Activated naive CD8-positive, alpha-beta T cell treated with anti-CD3 and anti-CD28 coated beads, Interleukin-2, amount 10 ng/mL, durations not matched to agents 7 days and 5 days (primary cell): Measurements from ENCODE around the gene GGT7. TPM values are rescaled to one million over a fixed set of nuclear protein-coding genes. Genes with fewer than 3 reads are reported as not detected.
"Not testable (repeated sequence)": the region's sequence is repeated elsewhere in the genome, so short reads cannot be mapped to it uniquely, and the experiment has no call there.

Source experiments
- ATAC-seq: fragments of 150-1000 bp; cut with Tn5 transposase; one replicate; pipeline ENCODE4 v1.10.0; 2021; ENCODE audit warnings: low read depth, moderate library complexity
- POLR2A ChIA-PET: fragments of 350-600 bp; sonication (Branson Sonifier 250); formaldehyde crosslinking; loops from one replicate; lab custom pipeline; 2021; ENCODE audit warnings: antibody characterized with exemption; lab: Charles Lee
- DNase-seq: peaks from one replicate; pipeline ENCODE4 v3.0.0; 2021
- H3K27ac Mint-ChIP-seq: one replicate; pipeline ENCODE4 v1.8.0; 2022; ENCODE audit warnings: mild to moderate bottlenecking, mixed read lengths
- H3K27me3 Mint-ChIP-seq: one replicate; pipeline ENCODE4 v1.8.0; 2022; ENCODE audit warnings: mild to moderate bottlenecking, moderate library complexity, mixed read lengths
- H3K36me3 Mint-ChIP-seq: one replicate; pipeline ENCODE4 v1.8.0; 2021; ENCODE audit warnings: mild to moderate bottlenecking, mixed read lengths
- H3K4me1 Mint-ChIP-seq: one replicate; pipeline ENCODE4 v1.8.0; 2021; ENCODE audit warnings: mixed read lengths
- H3K4me3 Mint-ChIP-seq: one replicate; pipeline ENCODE4 v1.8.0; 2022; ENCODE audit warnings: mild to moderate bottlenecking, moderate library complexity, mixed read lengths
- H3K9me3 Mint-ChIP-seq: one replicate; pipeline ENCODE4 v1.8.0; 2021; ENCODE audit warnings: mixed read lengths
- total RNA-seq, 2 experiments: library from RNA; stranded (reverse); gene quantifications; one replicate each; pipeline ENCODE4 v1.2.3, GENCODE V29; 2021

Gene GGT7
- total RNA-seq, 2 experiments from 2014 or later, result 19.8 to 20.1 TPM

DNA sequence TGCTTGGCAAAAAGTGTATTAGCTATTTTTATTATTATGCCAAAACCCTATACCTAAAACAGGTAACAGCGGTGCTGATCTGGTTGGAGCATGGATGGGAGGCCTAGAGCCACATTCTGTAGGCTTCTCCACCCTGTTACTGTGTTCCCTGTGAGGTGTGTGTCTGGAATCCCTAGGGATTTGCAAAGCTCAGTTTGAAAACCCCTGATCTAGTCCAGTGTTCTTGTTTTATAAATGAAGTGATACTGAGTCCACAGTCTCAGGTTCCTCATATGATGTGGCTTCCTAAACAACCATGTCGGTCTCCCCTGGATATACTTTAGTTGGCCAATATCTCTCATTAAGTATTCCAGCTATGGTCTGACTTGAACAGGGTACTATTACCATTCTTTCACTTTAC is 20.0 kb upstream of the GGT7 start:
- no peaks in the 10 kb centered on the region for H3K27me3 Mint-ChIP-seq
- H3K9me3 Mint-ChIP-seq, result no peaks in the 10 kb centered on the region
- ATAC-seq (no peak), DNase-seq (no peak)
- no peak overlapping the region for H3K4me3 Mint-ChIP-seq
- POLR2A ChIA-PET, result interaction anchor here (1.0 kb wide), 1 partner anchor 14 kb away, joined by 4 read pairs; no protein-coding TSS in a partner anchor
- H3K36me3 Mint-ChIP-seq, result peaks cover 21% of the 10 kb centered on the region
- peaks cover 36% of the 10 kb centered on the region for H3K4me1 Mint-ChIP-seq
- peak overlapping the region; percentile 57 for H3K27ac Mint-ChIP-seq

GRCh38 chr20:34891166-34892062 is 18.8 kb upstream of the GGT7 start:
- Mint-ChIP-seq H3K27ac (peak overlapping the region; percentile 78), H3K9me3 (no peaks in the 10 kb centered on the region), H3K4me3 (peak overlapping the region; percentile 25), H3K36me3 (peaks cover 22% of the 10 kb centered on the region), H3K27me3 (no peaks in the 10 kb centered on the region), H3K4me1 (peaks cover 36% of the 10 kb centered on the region)
- DNase-seq (no peak), ATAC-seq (peak; percentile 91)
- POLR2A ChIA-PET, result interaction anchor here (0.6 to 1.1 kb wide), 2 partner anchors 13 to 15 kb away, joined by 3 to 4 read pairs; partner anchors contain the start of gene ACSS2

GRCh38 chr20:34888468-34888867 is 15.8 kb upstream of the GGT7 start:
- Mint-ChIP-seq H3K27me3 (no peaks in the 10 kb centered on the region), H3K27ac (no peak overlapping the region), H3K4me1 (peaks cover 34% of the 10 kb centered on the region), H3K9me3 (no peaks in the 10 kb centered on the region), H3K36me3 (peaks cover 29% of the 10 kb centered on the region), H3K4me3 (no peak overlapping the region)
- ATAC-seq (no peak), DNase-seq (no peak)
- POLR2A ChIA-PET, result interaction anchor here (0.5 to 0.8 kb wide), 4 partner anchors 13 to 256 kb away, joined by 3 to 4 read pairs (median 4); no protein-coding TSS in a partner anchor

GRCh38 chr20:34887023-34887422 is 14.4 kb upstream of the GGT7 start:
- H3K27ac Mint-ChIP-seq, result no peak overlapping the region
- no peaks in the 10 kb centered on the region for H3K27me3 Mint-ChIP-seq
- H3K9me3 Mint-ChIP-seq, result no peaks in the 10 kb centered on the region
- H3K4me1 Mint-ChIP-seq, result peaks cover 32% of the 10 kb centered on the region
- ATAC-seq (no peak), DNase-seq (no peak)
- no peak overlapping the region for H3K4me3 Mint-ChIP-seq
- POLR2A ChIA-PET, result no interaction called here
- peaks cover 42% of the 10 kb centered on the region for H3K36me3 Mint-ChIP-seq

DNA sequence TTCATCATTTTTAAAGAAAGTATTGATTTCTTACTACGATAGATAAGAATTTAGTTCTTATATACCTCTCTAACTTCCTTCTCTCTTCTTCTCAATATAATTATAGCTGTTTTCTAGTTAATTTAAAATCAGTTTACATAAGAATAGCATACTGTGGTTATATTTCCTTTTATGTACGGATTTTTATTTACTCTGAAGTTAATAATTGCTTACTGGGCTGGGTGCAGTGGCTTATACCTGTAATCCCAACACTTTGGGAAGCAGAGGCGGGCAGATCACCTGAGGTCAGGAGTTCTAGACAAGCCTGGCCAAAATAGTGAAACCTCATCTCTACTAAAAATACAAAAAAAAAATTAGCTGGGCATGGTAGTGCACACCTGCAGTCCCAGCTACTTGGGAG is 13.5 kb upstream of the GGT7 start:
- no peak overlapping the region for H3K27ac Mint-ChIP-seq
- no peaks in the 10 kb centered on the region for H3K9me3 Mint-ChIP-seq
- POLR2A ChIA-PET, result no interaction called here
- ATAC-seq, result no peak
- H3K4me3 Mint-ChIP-seq, result no peak overlapping the region
- H3K27me3 Mint-ChIP-seq, result no peaks in the 10 kb centered on the region
- peaks cover 24% of the 10 kb centered on the region for H3K4me1 Mint-ChIP-seq
- peaks cover 41% of the 10 kb centered on the region for H3K36me3 Mint-ChIP-seq
- DNase-seq, result no peak

- POLR2A ChIA-PET, result no interaction called here
- Mint-ChIP-seq H3K36me3 (peaks cover 29% of the 10 kb centered on the region), H3K27me3 (no peaks in the 10 kb centered on the region), H3K4me3 (no peak overlapping the region), H3K9me3 (no peaks in the 10 kb centered on the region), H3K4me1 (peaks cover 15% of the 10 kb centered on the region), H3K27ac (no peak overlapping the region)
- no peak for DNase-seq
- no peak for ATAC-seq
Observed at GRCh38 chr20:34884260-34884659, 11.6 kb upstream of the GGT7 start.

DNA sequence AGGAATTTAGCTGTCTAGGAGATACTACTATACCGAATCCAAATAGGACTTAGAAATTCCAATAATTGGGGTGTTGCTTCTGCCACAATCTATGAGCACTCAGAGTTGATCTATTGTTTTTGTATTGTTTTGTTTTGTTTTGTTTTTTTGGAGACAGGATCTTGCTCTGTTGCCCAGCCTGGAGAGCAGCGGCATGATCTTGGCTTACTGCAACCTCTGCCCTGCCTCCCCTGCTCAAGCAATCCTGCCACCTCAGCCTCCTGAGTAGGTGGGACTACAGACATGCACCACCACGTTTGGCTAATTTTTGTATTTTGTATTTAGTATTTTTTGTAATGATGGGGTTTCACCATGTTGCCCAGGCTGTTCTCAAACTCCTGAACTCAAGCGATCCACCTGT is 11.2 kb upstream of the GGT7 start:
- no peak for ATAC-seq
- Mint-ChIP-seq H3K4me3 (no peak overlapping the region), H3K27me3 (no peaks in the 10 kb centered on the region), H3K9me3 (no peaks in the 10 kb centered on the region), H3K4me1 (peaks cover 18% of the 10 kb centered on the region), H3K27ac (no peak overlapping the region), H3K36me3 (peaks cover 31% of the 10 kb centered on the region)
- POLR2A ChIA-PET, result no interaction called here
- no peak for DNase-seq

- Mint-ChIP-seq H3K36me3 (peaks cover 28% of the 10 kb centered on the region), H3K4me3 (no peak overlapping the region), H3K4me1 (peaks cover 16% of the 10 kb centered on the region), H3K9me3 (no peaks in the 10 kb centered on the region), H3K27me3 (no peaks in the 10 kb centered on the region), H3K27ac (peak overlapping the region; percentile 32)
- DNase-seq (no peak), ATAC-seq (no peak)
- POLR2A ChIA-PET, result no interaction called here
Observed at GRCh38 chr20:34883087-34883688, 10.5 kb upstream of the GGT7 start.

GRCh38 chr20:34881689-34882088 is 9.0 kb upstream of the GGT7 start:
- POLR2A ChIA-PET, result no interaction called here
- no peak overlapping the region for H3K4me3 Mint-ChIP-seq
- H3K27me3 Mint-ChIP-seq, result no peaks in the 10 kb centered on the region
- peaks cover 25% of the 10 kb centered on the region for H3K36me3 Mint-ChIP-seq
- DNase-seq (no peak), ATAC-seq (no peak)
- H3K4me1 Mint-ChIP-seq, result peaks cover 19% of the 10 kb centered on the region
- no peak overlapping the region for H3K27ac Mint-ChIP-seq
- H3K9me3 Mint-ChIP-seq, result no peaks in the 10 kb centered on the region

DNA sequence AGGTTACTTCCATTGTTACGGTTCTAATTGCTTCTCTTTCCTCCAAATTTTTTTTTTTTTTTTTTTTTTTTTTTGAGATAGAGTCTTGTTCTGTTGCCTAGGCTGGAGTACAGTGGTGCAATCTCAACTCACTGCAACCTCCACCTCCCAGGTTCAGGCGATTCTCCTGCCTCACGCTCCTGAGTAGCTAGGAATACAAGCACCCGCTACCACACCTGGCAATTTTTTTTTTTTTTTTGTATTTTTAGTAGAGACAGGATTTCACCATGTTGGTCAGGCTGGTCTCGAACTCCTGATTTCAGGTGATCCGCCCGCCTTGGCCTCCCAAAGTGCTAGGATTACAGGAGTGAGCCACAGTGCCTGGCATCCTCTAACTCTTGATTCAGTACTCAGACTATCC is 8.3 kb upstream of the GGT7 start:
- H3K27ac Mint-ChIP-seq, DNase-seq, H3K27me3 Mint-ChIP-seq, ATAC-seq, H3K4me3 Mint-ChIP-seq, H3K9me3 Mint-ChIP-seq: not testable (repeated sequence)
- POLR2A ChIA-PET, result interaction anchor here (0.7 kb wide), 1 partner anchor 123 kb away, joined by 7 read pairs; no protein-coding TSS in a partner anchor
- peaks cover 20% of the 10 kb centered on the region for H3K4me1 Mint-ChIP-seq
- H3K36me3 Mint-ChIP-seq, result peaks cover 25% of the 10 kb centered on the region

GRCh38 chr20:34880215-34880850 is 7.7 kb upstream of the GGT7 start:
- Mint-ChIP-seq H3K27me3 (no peaks in the 10 kb centered on the region), H3K27ac (no peak overlapping the region), H3K4me3 (no peak overlapping the region), H3K9me3 (no peaks in the 10 kb centered on the region), H3K36me3 (peaks cover 22% of the 10 kb centered on the region), H3K4me1 (peaks cover 26% of the 10 kb centered on the region)
- ATAC-seq (no peak), DNase-seq (no peak)
- POLR2A ChIA-PET, result interaction anchor here (0.7 kb wide), 1 partner anchor 123 kb away, joined by 7 read pairs; no protein-coding TSS in a partner anchor

GRCh38 chr20:34876406-34877282 is 4.0 kb upstream of the GGT7 start, which contains the start of gene ACSS2:
Gene ACSS2, plus strand, starts transcription at chr20:34876612. Its CDS starts 34 bp downstream, at chr20:34876646.
- DNase-seq (peak; percentile 99), ATAC-seq (peak; percentile 34)
- peak within 1 kb of the TSS; percentile 93 for H3K27ac Mint-ChIP-seq
- H3K36me3 Mint-ChIP-seq, result peaks cover 3% of the 10 kb centered on the region
- peaks cover 2% of the 10 kb centered on the region for H3K27me3 Mint-ChIP-seq
- no peaks in the 10 kb centered on the region for H3K9me3 Mint-ChIP-seq
- POLR2A ChIA-PET, result interaction anchor here (1.1 to 5.7 kb wide), 8 partner anchors 12 to 764 kb away, joined by 3 to 44 read pairs (median 4); partner anchors contain the start of genes EIF2S2, GSS and MYH7B
- H3K4me3 Mint-ChIP-seq, result peak within 1 kb of the TSS; percentile 94
- peaks cover 49% of the 10 kb centered on the region for H3K4me1 Mint-ChIP-seq
